Prostate gland (tissue), 2 donors: ENCODE results near the gene TUSC2.

Source experiments
- POLR2AphosphoS5 ChIP-seq: sonication (generic); formaldehyde crosslinking; IDR thresholded peaks from one replicate; pipeline ENCODE4 v1.6.1; 2017; ENCODE audit warnings: antibody characterized with exemption
- TF ChIP-seq, protein P1 (sequence below), 4 experiments: fragments of 200-600 bp in 2 of 4; fragments of 450-650 bp in 2 of 4; sonication (generic) in 2 of 4; IDR thresholded peaks; 1 replicate in 3 of 4; 2 replicates in 1 of 4; pipeline ENCODE4 v1.5.1; 2016 to 2019; ENCODE audit warnings: antibody characterized with exemption in 4 of 4, mild to moderate bottlenecking in 2 of 4, moderate library complexity in 2 of 4

DNA sequence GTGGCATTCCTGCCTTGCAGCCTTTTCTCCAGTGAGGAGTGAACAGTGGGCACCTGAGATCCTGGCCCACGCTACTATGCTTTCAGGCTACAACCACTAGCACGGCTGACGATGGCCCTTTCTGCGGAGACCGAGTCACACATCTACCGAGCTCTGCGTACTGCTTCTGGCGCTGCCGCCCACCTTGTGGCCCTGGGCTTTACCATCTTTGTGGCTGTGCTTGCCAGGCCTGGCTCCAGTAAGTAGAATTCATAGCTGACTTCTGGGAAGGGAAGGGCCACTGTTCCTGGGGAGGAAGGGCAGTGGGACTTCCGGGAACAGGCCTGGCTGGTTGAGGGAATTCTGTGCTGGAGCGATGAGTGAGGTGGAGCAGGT, 23.3 kb upstream of the TUSC2 start:
- TF ChIP-seq POLR2AphosphoS5: no peak
- TF ChIP-seq, protein P1, sequence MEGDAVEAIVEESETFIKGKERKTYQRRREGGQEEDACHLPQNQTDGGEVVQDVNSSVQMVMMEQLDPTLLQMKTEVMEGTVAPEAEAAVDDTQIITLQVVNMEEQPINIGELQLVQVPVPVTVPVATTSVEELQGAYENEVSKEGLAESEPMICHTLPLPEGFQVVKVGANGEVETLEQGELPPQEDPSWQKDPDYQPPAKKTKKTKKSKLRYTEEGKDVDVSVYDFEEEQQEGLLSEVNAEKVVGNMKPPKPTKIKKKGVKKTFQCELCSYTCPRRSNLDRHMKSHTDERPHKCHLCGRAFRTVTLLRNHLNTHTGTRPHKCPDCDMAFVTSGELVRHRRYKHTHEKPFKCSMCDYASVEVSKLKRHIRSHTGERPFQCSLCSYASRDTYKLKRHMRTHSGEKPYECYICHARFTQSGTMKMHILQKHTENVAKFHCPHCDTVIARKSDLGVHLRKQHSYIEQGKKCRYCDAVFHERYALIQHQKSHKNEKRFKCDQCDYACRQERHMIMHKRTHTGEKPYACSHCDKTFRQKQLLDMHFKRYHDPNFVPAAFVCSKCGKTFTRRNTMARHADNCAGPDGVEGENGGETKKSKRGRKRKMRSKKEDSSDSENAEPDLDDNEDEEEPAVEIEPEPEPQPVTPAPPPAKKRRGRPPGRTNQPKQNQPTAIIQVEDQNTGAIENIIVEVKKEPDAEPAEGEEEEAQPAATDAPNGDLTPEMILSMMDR (IDR thresholded peaks at IDR 0.05): no peak
